K562 (cell line): ENCODE results near the gene SOS2. TPM values are rescaled to one million over a fixed set of nuclear protein-coding genes. Genes with fewer than 3 reads are reported as not detected.
A peak's percentile ranks its signal among the peaks of the same experiment; 100 is the strongest.

Experiments
- ATAC-seq: fragments of 200-7000 bp; cut with Tn5 transposase; 3 replicates; pipeline ENCODE4 v1.9.1; 2020; ENCODE audit warnings: moderate library complexity
- BruUV-seq: library from RNA; stranded (reverse); fragments of 400-500 nt; replicated peaks from 2 replicates; lab custom pipeline; 2021; lab: Mats Ljungman, UMichigan
- CTCF ChIA-PET: fragments of 300-600 bp; formaldehyde crosslinking; extraction: SDS; loops from one replicate; lab custom pipeline; 2021; ENCODE audit warnings: low intra/inter-chr PET ratio; lab: Yijun Ruan, JAX
- POLR2A ChIA-PET: fragments of 300-600, 350-650 bp; sonication (Branson Sonifier 250); formaldehyde crosslinking; extraction: SDS; loops from one replicate; lab custom pipeline; 2021; ENCODE audit warnings: antibody characterized with exemption, inconsistent platforms; lab: Yijun Ruan, JAX
- DNase-seq, 4 experiments: peaks; one replicate each; pipeline versions ENCODE4 v3.0.0 to v3.0.0-alpha.2; 2011 to 2018; ENCODE audit warnings: low spot score in 3 of 4, mixed read lengths in 3 of 4; ENCODE audit errors: extremely low read depth in 1 of 4
- FAIRE-seq: peaks from 2 replicates; lab custom pipeline; 2011; peaks lifted over from hg19 to GRCh38; lab: Jason Lieb, UNC
- H2AFZ ChIP-seq: 2 replicates; pipeline ENCODE4 v1.6.0; 2011; ENCODE audit warnings: low read depth, low read length, control low read depth, inconsistent platforms
- H3K27ac ChIP-seq: fragments of 200-600 bp; 3 replicates; pipeline ENCODE4 v1.8.0; 2011; ENCODE audit warnings: low read depth, mild to moderate bottlenecking, control low read depth, inconsistent platforms, low read length, moderate library complexity, mixed read lengths; ENCODE audit errors: extremely low read depth
- H3K27me3 ChIP-seq, 2 experiments: fragments of 300-600 bp in 1 of 2; 2 replicates in 1 of 2; 3 replicates in 1 of 2; pipeline versions ENCODE4 v1.6.0 to v1.8.0; 2011; ENCODE audit warnings: inconsistent platforms in 2 of 2, low read length in 2 of 2, mild to moderate bottlenecking in 1 of 2, mixed read lengths in 1 of 2, moderate library complexity in 1 of 2; ENCODE audit not compliant: control insufficient read depth in 2 of 2, insufficient read depth in 2 of 2
- H3K36me3 ChIP-seq: fragments of 300-600 bp; 3 replicates; pipeline ENCODE4 v1.8.0; 2011; ENCODE audit warnings: mild to moderate bottlenecking, low read length, inconsistent platforms; ENCODE audit not compliant: control insufficient read depth, insufficient read depth
- H3K4me1 ChIP-seq, 2 experiments: fragments of 200-600 bp in 1 of 2; replicated peaks in 1 of 2; 2 replicates in 1 of 2; 3 replicates in 1 of 2; pipeline versions ENCODE4 v1.5.1 to v1.8.0; 2011; ENCODE audit warnings: inconsistent platforms in 2 of 2, low read length in 2 of 2, mild to moderate bottlenecking in 1 of 2, mixed read lengths in 1 of 2, moderate library complexity in 1 of 2; ENCODE audit not compliant: control insufficient read depth in 2 of 2, insufficient read depth in 2 of 2
- H3K4me2 ChIP-seq: 2 replicates; pipeline ENCODE4 v1.6.1; 2011; ENCODE audit warnings: low read length, control low read depth, inconsistent platforms, mixed read lengths; ENCODE audit not compliant: insufficient read depth
- H3K4me3 ChIP-seq: fragments of 200-600 bp; sonication (generic), shearing (Covaris generic); 2 replicates; pipeline ENCODE4 v1.5.1; 2016; ENCODE audit warnings: control low read depth, inconsistent platforms
- H3K79me2 ChIP-seq: fragments of 200-600 bp; 3 replicates; pipeline ENCODE4 v1.8.0; 2011; ENCODE audit warnings: low read length, inconsistent platforms; ENCODE audit not compliant: control insufficient read depth, insufficient read depth
- H3K9ac ChIP-seq, 2 experiments: 2 replicates each; pipeline versions ENCODE4 v1.6.0 to v1.6.1; 2011; ENCODE audit warnings: low read depth in 2 of 2, low read length in 2 of 2, control low read depth in 1 of 2, inconsistent platforms in 1 of 2, mild to moderate bottlenecking in 1 of 2, mixed read lengths in 1 of 2; ENCODE audit not compliant: insufficient read depth in 1 of 2
- H3K9me1 ChIP-seq: one replicate; pipeline ENCODE4 v1.6.0; 2011; ENCODE audit warnings: inconsistent platforms, mild to moderate bottlenecking, low read length, moderate library complexity; ENCODE audit not compliant: control insufficient read depth, insufficient read depth
- H3K9me3 ChIP-seq: replicated peaks from 2 replicates; pipeline ENCODE4 v1.5.1; 2011; ENCODE audit warnings: low read depth, low read length, inconsistent platforms; ENCODE audit not compliant: control insufficient read depth, insufficient read depth
- H4K20me1 ChIP-seq: replicated peaks from 2 replicates; pipeline ENCODE4 v1.6.1; 2011; ENCODE audit warnings: low read length, inconsistent platforms, mixed read lengths; ENCODE audit not compliant: control insufficient read depth, insufficient read depth
- C11orf30 ChIP-seq: fragments of 450-650 bp; IDR thresholded peaks from 2 replicates; pipeline ENCODE4 v1.6.1; 2016; ENCODE audit warnings: low read depth, mild to moderate bottlenecking
- CEBPG ChIP-seq, 3 experiments: fragments of 200-800 bp in 1 of 3; sonication (Bioruptor generic) in 1 of 3; sonication (generic) in 1 of 3; formaldehyde crosslinking in 1 of 3; IDR thresholded peaks in 2 of 3; conservative IDR thresholded peaks in 1 of 3; 2 replicates each; pipeline versions ENCODE4 v1.6.1 to v1.8.0; 2016 to 2022; ENCODE audit warnings: missing compliant biosample characterization in 2 of 3, missing genetic modification characterization in 2 of 3, mild to moderate bottlenecking in 1 of 3, missing genetic modification reagents in 1 of 3
- FOXK2 ChIP-seq, 2 experiments: fragments of 450-650 bp; IDR thresholded peaks in 1 of 2; conservative IDR thresholded peaks in 1 of 2; 2 replicates each; pipeline ENCODE4 v1.6.1; 2016; ENCODE audit warnings: low read depth in 2 of 2, mild to moderate bottlenecking in 1 of 2
- HNRNPLL ChIP-seq: fragments of 200-400 bp; formaldehyde crosslinking; IDR thresholded peaks from 2 replicates; pipeline ENCODE4 v1.6.1; 2017; ENCODE audit warnings: low read length, low read depth, mild to moderate bottlenecking; ENCODE audit not compliant: poor library complexity, severe bottlenecking
- PHB ChIP-seq: fragments of 250-450 bp; sonication (Bioruptor Pico); IDR thresholded peaks from 2 replicates; pipeline ENCODE4 v1.5.0; 2021
- ZNF146 ChIP-seq: IDR thresholded peaks from one replicate; pipeline ENCODE4 v1.6.1; 2018; ENCODE audit warnings: missing compliant biosample characterization; ENCODE audit not compliant: unreplicated experiment
- ZNF431 ChIP-seq: sonication (generic); formaldehyde crosslinking; IDR thresholded peaks from 2 replicates; pipeline ENCODE4 v1.8.0; 2022; ENCODE audit warnings: mild to moderate bottlenecking, missing genetic modification reagents
- WGBS: fragments of 100-300 bp; shearing (Covaris generic); methylation state at CpG from one replicate; pipeline ENCODE4 v1.1.6; 2016; ENCODE audit warnings: low coverage, mixed read lengths; ENCODE audit not compliant: insufficient coverage; ENCODE audit errors: missing lambda C conversion rate; 5-methylcytosine and 5-hydroxymethylcytosine counted together
- in situ Hi-C: fragments of 300-500 bp; cut with MboI; formaldehyde crosslinking; loops from 4 replicates; pipeline ENCODE4 v1.15.0; 2018; ENCODE audit warnings: inconsistent platforms, mixed read lengths
- intact Hi-C: fragments of 100-400 bp; cut with micrococcal nuclease; formaldehyde crosslinking; loops from 2 replicates; pipeline ENCODE4 v1.14.2; 2022
- polyA plus RNA-seq, 8 experiments: library from polyadenylated mRNA; depleted of rRNA in 4 of 8; stranded (reverse) in 5 of 8; unstranded in 3 of 8; fragments of >200 nt; fragmentation: Nextera tagmentation in 2 of 8; fragmentation: Illumina TruSeq in 1 of 8; extraction: Ambion mirVana in 2 of 8; extraction: Trizol in 1 of 8; gene quantifications; 2 replicates each; pipeline versions ENCODE4 v1.2.1 to v1.2.3, GENCODE V29; 2011 to 2014; ENCODE audit warnings: inconsistent platforms in 1 of 8, missing spikeins in 1 of 8
- total RNA-seq, 7 experiments: library from RNA; depleted of rRNA in 6 of 7; stranded (reverse); fragments of >200 nt in 6 of 7; fragmentation: Illumina TruSeq in 2 of 7; extraction: Trizol in 2 of 7; gene quantifications; 2 replicates each; pipeline versions ENCODE4 v1.2.1 to v1.2.3, GENCODE V29; 2011 to 2021; ENCODE audit warnings: low replicate concordance in 1 of 7
- TF ChIP-seq, protein P1 (sequence below): fragments of 250-450 bp; sonication (Bioruptor Pico); IDR thresholded peaks from 2 replicates; pipeline ENCODE4 v1.8.0; 2022; ENCODE audit warnings: inconsistent platforms, mild to moderate bottlenecking, moderate library complexity, borderline replicate concordance
- TF ChIP-seq, protein P2 (sequence below), 2 experiments: fragments of 450-650 bp in 1 of 2; sonication (generic) in 1 of 2; formaldehyde crosslinking in 1 of 2; IDR thresholded peaks in 1 of 2; conservative IDR thresholded peaks in 1 of 2; 2 replicates each; pipeline versions ENCODE4 v1.6.1 to v1.8.1; 2016 to 2023; ENCODE audit warnings: mild to moderate bottlenecking in 2 of 2, moderate library complexity in 2 of 2, inconsistent platforms in 1 of 2, missing genetic modification reagents in 1 of 2

SOS2 gene
- total and polyA plus RNA-seq, 9 of the 15 experiments (the other 6 are each of a cell fraction or from before 2014, with no cell fraction given), result 2.2 to 13.1 (median 10.5) TPM

DNA sequence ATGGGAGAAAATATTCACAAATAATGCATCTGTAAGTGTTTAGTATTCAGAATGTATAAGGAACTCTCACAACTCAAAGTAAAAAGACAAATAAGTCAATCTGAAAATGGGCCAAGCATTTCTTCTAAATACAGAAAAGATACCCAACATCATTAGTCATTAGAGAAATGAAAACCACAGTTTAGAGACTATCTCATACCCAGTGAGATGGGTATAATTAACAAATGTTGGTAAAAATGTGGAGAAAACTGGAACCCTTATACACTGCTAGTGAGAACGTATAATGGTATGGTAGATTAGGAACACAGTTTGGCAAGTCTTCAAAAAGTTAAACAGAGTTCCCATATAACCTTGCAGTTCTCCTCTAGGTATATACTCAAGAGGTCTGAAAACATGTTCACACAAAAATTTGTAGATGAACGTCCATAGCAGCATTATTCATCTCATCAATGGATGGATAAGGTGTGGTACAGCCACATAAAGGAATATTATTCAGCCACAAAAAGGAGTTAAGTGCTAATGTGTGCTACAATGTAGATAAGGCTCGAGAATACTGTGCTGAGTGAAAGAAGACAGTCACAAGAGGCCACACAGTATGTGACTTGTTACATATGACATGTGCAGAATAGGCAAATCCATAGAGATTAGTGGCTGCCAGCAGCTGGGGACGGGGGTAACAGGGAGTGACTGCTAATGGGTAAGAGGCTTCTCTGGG lies 120.9 kb downstream of the SOS2 start:
- BruUV-seq, result no TSS peak
- Histone ChIP-seq H3K79me2 (peaks cover 14% of the 10 kb centered on the region), H3K27me3 (no peaks in the 10 kb centered on the region), H3K4me1 (no peaks in the 10 kb centered on the region), H3K9me1 (no peaks in the 10 kb centered on the region), H3K4me2 (no peak overlapping the region), H3K36me3 (peaks cover 69% of the 10 kb centered on the region; the same call in 2 of the 3 replicates), H3K9ac (no peak overlapping the region), H4K20me1 (no peaks in the 10 kb centered on the region), H3K9me3 (no peaks in the 10 kb centered on the region), H3K27ac (no peak overlapping the region), H3K4me3 (no peak overlapping the region), H2AFZ (no peak overlapping the region)
- no peak for DNase-seq
- in situ Hi-C loops, result loop anchor here (25.0 kb wide), 1 partner anchor 473 kb away; the partner anchor contains the start of gene DNAAF2
- intact Hi-C loops, result loop anchor here (10.0 kb wide), 1 partner anchor 124 kb away; the partner anchor contains the start of gene SOS2
- 81% methylated on average over 4 of the region's 4 CpGs for WGBS
- peak; percentile 57 for TF ChIP-seq ZNF146 (CRISPR knock-in tag)
- TF ChIP-seq, protein P1, sequence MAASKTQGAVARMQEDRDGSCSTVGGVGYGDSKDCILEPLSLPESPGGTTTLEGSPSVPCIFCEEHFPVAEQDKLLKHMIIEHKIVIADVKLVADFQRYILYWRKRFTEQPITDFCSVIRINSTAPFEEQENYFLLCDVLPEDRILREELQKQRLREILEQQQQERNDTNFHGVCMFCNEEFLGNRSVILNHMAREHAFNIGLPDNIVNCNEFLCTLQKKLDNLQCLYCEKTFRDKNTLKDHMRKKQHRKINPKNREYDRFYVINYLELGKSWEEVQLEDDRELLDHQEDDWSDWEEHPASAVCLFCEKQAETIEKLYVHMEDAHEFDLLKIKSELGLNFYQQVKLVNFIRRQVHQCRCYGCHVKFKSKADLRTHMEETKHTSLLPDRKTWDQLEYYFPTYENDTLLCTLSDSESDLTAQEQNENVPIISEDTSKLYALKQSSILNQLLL (CRISPR knock-in tag), result no peak
- POLR2A ChIA-PET, result no interaction called here
- no peak for FAIRE-seq
- ATAC-seq, result no peak
- CTCF ChIA-PET, result no interaction called here

DNA sequence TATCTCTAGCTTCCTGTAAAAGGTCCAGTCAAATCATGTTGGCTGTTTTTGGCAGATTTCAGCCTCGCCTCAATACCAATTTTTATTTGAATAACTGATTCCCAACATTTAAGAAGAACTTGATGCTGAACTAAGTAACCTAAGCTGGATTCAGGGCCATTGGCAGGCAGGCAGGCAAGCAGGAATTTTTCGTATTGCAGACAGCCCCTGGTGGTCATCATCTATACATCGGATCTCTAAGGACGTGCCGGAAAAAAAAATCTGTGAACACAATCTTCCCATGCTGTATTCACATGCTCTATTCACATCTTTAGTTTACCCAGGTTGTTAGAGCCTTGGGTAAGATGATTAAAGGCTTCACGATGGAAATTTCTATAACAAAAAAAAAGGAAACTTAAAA lies 122.0 kb downstream of the SOS2 start:
- Histone ChIP-seq H3K36me3 (peaks cover 59% of the 10 kb centered on the region; the same call in 2 of the 3 replicates), H3K79me2 (peaks cover 4% of the 10 kb centered on the region), H3K4me1 (no peaks in the 10 kb centered on the region), H4K20me1 (no peaks in the 10 kb centered on the region), H3K4me2 (no peak overlapping the region), H2AFZ (no peak overlapping the region), H3K9me1 (no peaks in the 10 kb centered on the region), H3K27ac (no peak overlapping the region), H3K9ac (no peak overlapping the region), H3K9me3 (no peaks in the 10 kb centered on the region), H3K4me3 (no peak overlapping the region), H3K27me3 (no peaks in the 10 kb centered on the region)
- WGBS, result 86% methylated on average over 6 of the region's 6 CpGs
- in situ Hi-C loops, result loop anchor here (25.0 kb wide), 1 partner anchor 472 kb away; the partner anchor contains the start of gene DNAAF2
- BruUV-seq, result no TSS peak
- CTCF ChIA-PET, result no interaction called here
- intact Hi-C loops, result no loop called here
- POLR2A ChIA-PET, result no interaction called here
- ATAC-seq (no peak), FAIRE-seq (no peak), DNase-seq (no peak)
- TF ChIP-seq PHB (CRISPR knock-in tag) (no peak), HNRNPLL (no peak), C11orf30 (no peak), ZNF431 (CRISPR knock-in tag) (no peak), CEBPG (CRISPR knock-in tag; IDR thresholded peaks at IDR 0.05) (no peak), CEBPG (tag; conservative IDR thresholded peaks at IDR 0.05 in 1 of 2, IDR thresholded peaks at IDR 0.05 in 1 of 2) (no peak), FOXK2 (conservative IDR thresholded peaks at IDR 0.05 in 1 of 2, IDR thresholded peaks at IDR 0.05 in 1 of 2; ENCODE audit: low read depth in 2 of 2) (no peak)
- TF ChIP-seq, protein P2, sequence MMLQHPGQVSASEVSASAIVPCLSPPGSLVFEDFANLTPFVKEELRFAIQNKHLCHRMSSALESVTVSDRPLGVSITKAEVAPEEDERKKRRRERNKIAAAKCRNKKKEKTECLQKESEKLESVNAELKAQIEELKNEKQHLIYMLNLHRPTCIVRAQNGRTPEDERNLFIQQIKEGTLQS (IDR thresholded peaks at IDR 0.05), result no peak
- TF ChIP-seq, protein P2 (CRISPR knock-in tag; conservative IDR thresholded peaks at IDR 0.05), result no peak
- TF ChIP-seq, protein P1 (CRISPR knock-in tag), result no peak
